HG03520 (cell line): ENCODE results near the gene ZNF536.
"Not testable (repeated sequence)": the region's sequence is repeated elsewhere in the genome, so short reads cannot be mapped to it uniquely, and the experiment has no call there.

Source experiments
- ATAC-seq: cut with Tn5 transposase; IDR thresholded peaks from one replicate; pipeline ENCODE4 v1.9.1; 2021; ENCODE audit warnings: mild to moderate bottlenecking, moderate library complexity; ENCODE audit not compliant: unreplicated experiment

ZNF536 gene

DNA sequence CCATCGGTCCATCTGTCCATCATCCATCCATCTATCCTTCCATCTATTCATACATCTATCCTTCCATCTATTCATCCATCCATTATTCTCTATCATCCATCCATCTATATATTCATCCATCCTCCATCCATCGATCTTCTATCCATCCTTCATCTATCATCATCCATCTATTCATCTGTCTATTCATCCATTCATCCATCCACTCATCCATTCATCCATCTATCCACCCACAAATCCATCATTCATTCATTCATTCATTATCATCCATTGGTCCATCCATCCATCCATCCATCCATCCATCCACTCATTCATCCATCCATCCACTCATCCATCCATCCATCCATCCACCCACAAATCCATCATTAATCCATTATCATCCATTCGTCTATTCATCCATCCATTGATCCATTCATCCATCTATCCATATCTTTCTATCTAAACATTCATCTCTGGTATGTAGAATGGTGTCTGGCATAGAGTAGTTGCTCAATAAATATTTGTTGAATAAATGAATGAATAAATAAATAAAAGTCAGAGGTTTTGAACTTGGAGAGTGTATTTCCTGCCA lies 36.6 kb downstream of the ZNF536 start:
- ATAC-seq: no peak

DNA sequence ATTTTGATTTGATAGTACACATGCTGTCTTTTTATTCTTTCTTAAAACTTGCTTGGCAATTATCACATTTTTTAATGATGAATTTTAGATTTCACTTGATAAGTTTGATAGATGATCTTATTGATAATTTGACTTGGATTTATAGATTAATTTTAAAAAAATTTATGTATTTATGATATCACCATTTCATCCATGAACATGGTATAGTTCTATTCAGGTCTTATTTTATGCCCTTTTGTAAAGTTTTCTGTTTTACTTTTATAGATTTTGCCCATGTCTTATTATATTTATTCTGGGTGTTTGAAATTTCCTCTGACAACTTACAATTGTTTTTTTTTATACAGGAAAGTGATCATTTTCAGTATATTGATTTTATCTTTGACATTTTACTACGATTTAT lies 39.5 kb downstream of the ZNF536 start:
- no peak for ATAC-seq

DNA sequence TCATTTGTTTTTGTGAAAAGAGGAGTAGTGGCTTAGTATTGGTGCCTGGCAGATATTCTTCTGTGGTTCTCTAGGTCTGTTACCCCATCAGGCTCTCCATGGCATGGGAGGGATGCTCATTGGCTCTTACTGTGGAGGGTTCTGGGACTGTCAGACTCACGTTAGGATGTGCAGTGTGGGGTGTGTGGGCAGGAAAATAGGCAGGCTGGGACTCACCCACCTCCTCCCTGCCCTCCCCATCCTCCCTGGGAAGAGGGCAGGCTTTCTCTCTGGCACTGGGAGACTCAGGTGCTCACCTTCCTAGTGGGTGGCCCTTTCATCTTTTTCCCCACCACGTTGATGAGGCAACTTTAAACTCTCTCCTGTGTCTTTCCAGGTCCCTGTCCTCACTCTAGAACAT lies 44.2 kb downstream of the ZNF536 start:
- no peak for ATAC-seq

DNA sequence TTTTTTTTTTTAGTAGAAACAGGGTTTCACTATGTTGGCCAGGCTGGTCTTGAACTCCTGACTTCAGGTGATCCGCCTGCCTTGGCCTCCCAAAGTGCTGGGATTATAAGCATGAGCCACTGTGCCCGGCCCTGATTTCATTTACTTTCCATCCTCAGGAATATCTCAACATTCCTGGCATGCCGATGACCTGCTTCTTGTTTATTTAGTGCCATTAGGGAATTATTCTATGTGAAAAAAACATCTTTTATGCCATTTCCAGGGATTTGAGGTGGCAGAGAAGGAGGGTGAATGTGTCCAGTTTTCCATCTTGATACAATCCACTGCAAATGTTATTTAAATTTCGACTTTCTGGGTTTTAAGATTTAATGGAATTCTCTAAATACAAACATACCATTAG lies 45.0 kb downstream of the ZNF536 start:
- ATAC-seq: not testable (repeated sequence)

GRCh38 chr19:30419568-30420180 lies 47.5 kb downstream of the ZNF536 start:
- ATAC-seq: no peak

GRCh38 chr19:30420316-30420715 lies 48.1 kb downstream of the ZNF536 start:
- no peak for ATAC-seq

DNA sequence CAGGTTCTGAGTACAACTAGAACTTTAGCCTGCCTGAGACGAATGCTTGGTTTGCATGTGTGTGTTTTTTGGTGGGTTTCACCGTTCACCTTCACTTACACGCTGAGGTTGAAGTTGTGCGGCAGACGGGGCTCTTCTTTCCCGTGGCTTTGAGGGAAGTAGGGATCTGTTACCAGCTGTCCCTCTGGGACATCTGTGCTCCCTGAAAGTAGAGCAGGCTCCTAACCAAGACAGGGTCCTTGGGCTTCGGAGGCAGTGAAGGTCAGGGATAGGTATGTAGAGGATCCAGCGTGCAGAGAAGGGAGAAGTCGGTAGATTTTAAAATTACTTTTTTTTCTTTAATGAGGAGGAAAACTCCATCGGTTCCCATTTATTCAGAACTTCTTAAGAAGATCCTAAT lies 48.7 kb downstream of the ZNF536 start:
- no peak for ATAC-seq

DNA sequence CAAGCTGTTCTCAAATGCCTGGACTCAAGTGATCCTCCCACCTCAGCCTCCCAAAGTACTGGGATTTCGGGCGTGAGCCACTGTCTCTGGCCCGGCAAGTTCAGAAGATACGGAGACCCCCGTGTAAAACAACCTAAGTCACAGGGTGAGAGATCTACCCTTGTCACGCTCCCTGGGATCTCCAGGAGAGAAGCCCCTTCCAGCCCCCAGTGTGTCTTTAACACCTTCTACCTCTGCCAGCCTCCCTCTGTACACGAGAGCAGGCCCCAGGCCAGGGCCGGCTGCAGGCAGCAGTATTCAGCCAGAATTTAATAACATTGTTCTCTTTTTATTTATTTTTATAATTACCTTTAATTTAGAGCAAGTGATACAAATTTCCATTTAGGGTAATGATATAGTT lies 49.4 kb downstream of the ZNF536 start:
- ATAC-seq: no peak

DNA sequence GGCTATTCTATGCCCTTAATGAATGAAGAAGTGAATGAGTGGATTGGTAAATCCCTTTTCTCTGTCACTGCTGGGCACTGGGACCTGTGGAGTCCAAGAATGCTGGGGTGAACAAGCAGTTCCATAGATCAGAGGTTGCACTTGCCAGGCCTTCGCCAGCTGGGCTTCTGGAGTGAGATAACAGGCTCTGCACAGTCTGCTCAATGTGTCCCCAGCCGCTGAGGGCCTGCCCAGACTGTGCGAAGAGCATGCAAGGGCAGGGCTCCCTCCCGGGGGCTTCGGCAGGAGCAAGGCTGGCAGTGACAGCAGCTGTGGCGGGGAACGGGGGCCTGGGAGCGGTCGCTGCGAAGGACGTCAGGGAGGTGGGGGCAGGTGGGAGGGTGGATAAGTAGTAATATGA lies 51.3 kb downstream of the ZNF536 start:
- ATAC-seq: no peak

DNA sequence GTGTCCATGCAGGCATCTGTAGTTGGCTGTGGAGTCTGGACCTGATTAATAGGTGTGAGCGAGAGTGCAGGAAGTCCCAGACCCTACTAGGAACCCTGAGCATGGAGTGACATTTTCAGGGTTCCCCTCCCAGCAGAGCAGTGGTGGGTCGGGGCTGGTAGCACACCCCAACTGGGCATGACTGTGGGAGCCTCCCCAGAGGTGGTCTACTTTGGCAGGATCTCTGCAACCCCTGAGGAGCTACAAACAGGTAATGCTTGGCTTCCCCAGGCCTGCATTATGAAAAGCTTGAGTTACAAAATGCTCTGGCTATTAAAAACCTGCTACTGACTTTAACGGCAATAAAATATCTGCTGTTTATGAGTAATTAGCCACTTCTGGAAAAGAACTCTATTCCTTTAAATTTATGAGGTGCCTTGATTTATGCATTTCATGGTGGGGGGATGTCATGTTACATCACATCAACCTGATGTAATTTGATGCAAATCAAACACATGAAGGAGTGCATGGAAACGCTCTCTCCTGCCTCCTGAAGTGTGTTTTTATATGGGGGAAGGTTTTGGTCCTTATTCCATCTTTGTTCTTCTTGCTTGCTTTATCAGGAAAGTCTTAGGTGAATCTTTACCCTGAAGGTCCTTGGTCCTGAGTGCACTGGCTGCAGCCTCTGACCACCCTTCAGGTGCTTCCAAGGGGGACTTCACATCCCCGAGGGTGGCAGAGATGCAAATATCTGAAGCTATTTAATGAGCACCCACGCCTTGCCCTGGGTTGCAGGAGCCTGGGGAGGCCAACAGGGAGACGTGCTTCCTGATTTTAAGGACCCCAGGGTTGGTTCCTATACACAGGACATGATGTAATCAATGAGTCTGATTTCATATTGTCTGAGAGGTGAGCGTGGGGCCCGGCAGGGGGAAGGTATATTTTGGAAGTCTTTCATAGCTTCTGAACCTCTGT lies 54.0 kb downstream of the ZNF536 start:
- ATAC-seq: no peak

DNA sequence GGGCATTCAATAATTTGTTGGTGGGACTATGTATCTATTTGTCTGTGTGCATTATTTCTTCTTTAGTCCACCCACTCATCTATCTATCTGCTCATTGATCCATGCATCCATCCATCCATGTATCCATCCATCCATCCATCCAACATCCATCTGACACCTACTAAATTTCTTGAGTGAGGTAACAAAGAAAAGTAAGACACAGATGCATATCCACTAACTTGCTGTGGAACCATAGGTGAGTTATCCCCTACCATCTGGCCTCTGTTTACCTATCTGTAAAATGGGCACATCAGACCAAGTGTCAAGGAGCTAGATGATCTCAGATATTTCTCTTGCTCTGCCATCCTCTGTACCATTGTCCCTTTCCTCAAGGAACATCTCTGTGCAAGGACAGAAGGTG lies 54.7 kb downstream of the ZNF536 start:
- ATAC-seq: no peak

DNA sequence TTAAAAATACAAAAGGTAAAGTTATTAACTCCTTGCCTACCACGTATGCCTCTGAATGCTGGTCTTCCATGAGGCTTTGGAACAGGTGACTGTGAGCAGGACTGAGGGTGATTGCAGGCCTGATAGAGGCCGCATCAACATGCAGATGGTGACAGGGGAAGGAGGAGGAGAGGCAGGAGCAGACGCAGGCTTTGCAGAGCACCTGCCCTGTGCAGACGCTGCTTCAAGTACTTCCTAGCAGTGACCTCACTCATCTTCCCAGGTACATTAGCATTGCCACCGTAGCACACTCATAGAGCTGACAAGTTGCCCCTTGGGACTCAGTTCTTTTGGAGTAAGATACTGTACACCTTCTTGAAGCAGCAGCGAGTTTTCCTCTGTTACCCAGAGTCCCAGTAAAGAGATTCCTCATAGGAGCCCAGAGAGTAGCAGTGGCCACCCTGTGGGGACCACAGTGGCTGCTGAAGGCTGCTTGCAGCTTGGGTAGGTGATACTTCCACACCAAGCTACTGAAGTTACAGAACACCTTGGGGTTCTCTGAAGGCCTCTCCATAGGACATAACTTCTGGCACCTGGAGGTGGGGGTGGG lies 56.0 kb downstream of the ZNF536 start:
- ATAC-seq: no peak

GRCh38 chr19:30428844-30429243 lies 56.7 kb downstream of the ZNF536 start:
- no peak for ATAC-seq

- no peak for ATAC-seq
Observed at GRCh38 chr19:30430206-30430734, 58.1 kb downstream of the ZNF536 start.

DNA sequence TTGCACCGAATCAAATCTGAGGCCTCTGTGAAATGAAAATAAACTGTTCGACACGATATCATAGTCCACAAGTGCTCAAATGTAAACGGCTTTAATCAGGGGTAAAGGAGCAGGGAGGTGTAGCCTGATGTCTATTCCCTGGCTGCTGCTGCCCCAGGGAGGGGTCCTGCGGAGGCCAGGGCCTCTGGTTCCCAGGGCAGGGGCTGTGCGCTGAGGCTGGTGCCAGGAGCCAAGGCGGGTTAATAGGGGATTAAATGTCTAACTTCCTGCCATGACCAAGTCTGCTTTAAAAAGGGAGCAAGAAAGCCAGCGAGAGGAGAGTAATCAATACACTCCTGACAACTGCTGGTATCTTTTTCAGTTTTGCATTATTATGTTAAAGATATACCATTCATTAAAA lies 59.4 kb downstream of the ZNF536 start:
- no peak for ATAC-seq

DNA sequence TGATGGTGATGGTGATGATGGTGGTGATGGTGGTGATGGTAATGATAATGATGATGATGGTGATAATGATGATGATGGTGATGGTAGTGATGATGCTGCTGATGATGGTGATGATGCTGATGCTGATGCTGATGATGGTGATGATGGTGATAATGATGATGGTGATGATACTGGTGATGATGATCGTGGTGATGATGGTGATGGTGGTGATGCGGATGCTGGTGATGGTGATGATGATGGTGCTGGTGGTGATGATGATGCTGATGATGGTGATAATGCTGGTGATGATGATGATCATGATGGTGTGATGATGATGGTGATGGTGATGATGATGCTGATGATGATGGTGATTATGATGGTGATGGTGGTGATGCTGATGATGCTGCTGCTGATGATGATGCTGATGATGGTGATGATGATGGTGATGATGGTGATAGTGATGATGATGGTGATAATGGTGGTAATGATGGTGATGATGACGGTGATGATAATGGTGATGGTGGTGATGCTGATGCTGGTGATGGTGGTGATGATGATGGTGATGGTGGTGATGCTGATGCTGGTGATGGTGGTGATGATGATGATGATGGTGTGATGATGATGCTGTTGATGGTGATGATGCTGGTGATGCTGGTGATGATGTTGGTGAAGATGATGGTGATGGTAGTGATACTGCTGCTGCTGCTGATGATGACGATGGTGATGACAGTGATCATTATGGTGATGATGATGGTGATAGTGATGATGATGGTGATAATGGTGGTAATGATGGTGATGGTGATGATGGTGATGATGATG lies 62.8 kb downstream of the ZNF536 start:
- no peak for ATAC-seq

DNA sequence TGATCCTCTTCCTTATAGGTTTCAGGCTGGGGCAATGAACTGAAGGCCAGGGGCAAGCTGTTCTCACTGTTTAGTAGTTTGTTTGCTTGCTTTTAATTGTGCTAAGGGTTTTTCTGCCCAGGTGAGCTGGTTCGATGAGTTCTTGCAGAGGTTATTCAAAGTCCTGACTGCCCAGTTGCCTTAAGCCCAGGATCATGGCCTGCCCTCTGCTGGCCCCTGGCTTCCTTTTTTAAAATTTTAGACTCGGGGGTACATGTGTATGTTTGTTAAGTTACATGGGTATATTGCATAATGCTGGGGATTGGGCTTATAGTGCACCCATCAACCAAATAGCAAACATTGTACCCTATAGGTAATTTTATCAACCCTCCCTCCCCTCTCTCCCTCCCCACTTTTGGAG lies 65.7 kb downstream of the ZNF536 start:
- no peak for ATAC-seq

DNA sequence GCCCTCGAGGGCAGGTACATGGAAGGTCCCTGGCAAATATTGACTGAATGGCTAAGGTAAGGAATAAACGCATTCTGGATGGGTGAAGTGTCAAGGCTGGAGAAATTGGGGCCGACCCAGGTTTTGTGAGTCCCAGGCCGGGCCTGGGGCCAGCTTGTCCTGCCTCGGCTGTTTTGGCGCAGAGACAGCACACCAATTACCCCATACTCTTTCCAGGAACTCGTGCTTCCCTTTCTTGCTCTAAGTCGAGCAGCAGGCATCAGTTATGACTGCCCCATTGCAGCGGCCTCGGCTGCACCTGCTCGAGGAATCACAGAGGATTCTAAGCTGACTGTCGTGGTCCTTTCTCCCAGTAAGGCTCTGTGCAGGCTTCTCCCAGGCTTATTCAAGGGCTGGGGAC lies 67.1 kb downstream of the ZNF536 start:
- ATAC-seq: no peak

GRCh38 chr19:30441011-30441410 lies 68.8 kb downstream of the ZNF536 start:
- no peak for ATAC-seq

DNA sequence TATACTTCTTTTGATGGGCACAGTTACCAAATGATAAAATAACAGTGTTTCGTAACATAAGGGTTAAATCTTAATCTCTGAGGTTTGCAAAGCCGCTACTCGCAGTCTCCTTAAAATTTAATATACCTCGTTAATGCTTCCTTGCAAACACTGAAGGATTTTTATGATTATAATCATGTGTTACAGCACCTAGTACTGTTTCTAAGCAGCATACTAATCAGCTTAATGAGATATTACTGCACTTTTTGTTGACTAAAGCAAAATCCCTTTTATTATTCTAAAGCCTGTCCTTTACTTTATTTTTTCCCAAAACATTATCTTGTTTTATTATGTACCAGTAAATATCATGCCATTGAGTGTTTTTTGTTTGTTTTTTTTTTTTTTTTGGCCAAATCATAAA lies 70.5 kb downstream of the ZNF536 start:
- no peak for ATAC-seq
